Measurements from ENCODE around the gene TMC7. TPM values are rescaled to one million over a fixed set of nuclear protein-coding genes. Genes with fewer than 3 reads are reported as not detected.
A peak's percentile ranks its signal among the peaks of the same experiment; 100 is the strongest.

Gene TMC7
- total RNA-seq, 1 experiment from 2014 or later, result 6.2 TPM

DNA sequence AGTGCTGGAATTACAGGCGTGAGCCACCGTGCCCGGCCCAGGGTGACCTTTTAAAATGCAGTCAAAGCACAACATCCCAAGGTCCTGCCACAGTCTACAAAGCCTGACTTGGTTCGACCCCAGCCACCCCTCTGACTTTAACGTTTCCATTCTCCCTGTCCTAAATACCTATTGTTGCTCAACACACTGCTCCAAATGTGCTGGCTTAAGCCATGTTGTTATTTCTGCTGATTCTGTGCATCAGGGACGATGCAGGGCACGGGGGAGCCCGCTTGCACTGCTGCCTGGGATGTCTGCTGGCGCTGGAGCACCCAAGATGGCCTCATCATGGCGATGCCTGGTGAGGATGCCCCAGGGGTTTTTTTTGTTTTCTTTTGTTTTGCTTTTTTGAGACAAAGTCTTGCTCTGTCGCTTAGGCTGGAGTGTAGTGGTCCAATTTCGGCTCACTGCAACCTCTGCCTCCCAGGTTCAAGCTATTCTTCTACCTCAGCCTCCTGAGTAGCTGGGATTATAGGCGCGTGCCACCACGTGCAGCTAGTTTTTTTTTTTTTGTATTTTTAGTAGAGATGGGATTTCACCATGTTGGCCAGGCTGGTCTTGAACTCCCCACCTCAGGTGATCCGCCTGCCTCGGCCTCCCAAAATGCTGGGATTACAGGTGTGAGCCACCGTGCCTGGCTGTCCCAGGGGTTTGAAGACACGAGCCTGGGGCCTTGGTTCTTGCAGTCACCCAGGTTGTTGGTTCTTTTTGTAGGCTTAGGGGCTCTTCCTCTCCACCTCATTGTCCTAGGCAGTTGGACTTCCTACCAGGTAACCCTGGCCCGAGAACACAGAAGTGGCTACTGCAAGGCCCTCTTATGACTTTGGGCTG is 22.9 kb downstream of the TMC7 start:
- Histone ChIP-seq H3K9me3 (peaks cover 18% of the 10 kb centered on the region), H3K4me3 (no peak overlapping the region), H3K36me3 (peaks cover 29% of the 10 kb centered on the region), H3K27me3 (no peaks in the 10 kb centered on the region)
- no peak for DNase-seq

DNA sequence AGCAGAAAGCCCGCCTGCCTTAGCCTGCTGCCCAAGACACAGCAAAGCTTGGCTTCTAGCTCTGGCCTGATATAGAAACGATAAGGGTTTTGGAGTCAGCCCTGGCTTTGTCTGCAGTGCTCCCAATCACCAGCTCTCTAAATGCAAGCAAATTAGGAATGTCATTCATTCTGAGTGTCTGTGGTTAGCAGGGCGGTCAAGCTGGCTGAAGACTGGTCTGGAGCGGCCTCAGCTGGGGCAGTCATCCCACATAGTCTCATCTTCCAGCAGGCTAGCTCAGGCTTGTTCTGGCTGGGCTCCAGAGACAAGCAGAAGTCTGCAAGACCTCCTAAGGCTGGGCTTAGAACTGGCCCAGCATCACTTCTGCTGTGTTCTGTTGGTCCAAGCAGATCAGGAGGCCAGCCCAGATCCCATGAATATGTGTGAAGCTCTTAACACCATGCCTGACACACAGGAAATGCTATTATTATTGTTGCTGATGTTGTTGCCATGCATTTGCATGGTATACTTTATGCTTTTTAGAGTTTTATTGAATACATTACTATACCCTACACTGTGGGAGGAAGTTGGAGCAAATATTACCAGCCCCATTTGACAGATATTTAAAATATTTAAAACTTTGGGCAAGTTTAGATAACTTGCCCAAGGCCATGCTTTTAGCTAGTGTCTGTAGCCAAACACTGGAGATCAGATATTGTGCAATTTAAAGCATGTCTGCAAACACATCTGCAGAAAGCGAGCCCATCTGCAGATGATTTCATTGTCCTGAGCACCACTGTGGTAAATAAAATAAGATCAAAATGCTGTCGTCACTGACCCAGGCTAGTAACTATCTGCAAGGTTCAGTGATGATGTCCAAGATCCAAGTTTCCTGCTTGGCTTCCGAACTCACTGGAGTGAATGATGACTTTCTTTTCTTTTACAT is 24.8 kb downstream of the TMC7 start:
- Histone ChIP-seq H3K9me3 (peaks cover 18% of the 10 kb centered on the region), H3K36me3 (peaks cover 27% of the 10 kb centered on the region), H3K4me3 (no peak overlapping the region), H3K27me3 (no peaks in the 10 kb centered on the region)
- DNase-seq, result peak; percentile 93

DNA sequence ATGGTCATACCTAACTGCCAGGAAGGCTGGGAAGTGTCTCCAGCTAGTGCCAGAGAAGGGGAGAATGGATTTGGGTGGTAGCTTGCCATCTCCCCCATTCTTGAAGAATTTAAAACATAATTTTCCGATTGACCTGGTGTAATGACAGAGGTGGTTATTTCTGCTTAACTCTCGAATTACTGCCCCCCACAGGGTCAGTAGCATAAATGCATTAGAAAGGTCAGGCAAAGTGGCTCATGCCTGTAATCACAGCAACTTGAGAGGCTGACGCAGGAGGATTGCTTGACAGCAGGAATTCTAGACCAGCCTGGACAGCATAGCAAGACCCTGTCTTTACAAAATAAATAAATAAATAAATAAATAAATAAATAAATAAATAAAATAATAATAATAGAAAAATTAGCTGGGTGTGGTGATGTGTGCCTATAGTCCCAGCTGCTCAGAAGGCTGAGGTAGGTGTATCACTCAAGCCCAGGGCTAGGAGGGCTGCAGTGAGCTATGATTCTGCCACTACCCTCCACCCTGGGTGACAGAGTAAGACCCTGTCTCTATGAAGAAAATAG is 27.5 kb downstream of the TMC7 start:
- Histone ChIP-seq H3K36me3 (peaks cover 25% of the 10 kb centered on the region), H3K4me3 (no peak overlapping the region), H3K27me3 (no peaks in the 10 kb centered on the region), H3K9me3 (peaks cover 18% of the 10 kb centered on the region)
- no peak for DNase-seq

DNA sequence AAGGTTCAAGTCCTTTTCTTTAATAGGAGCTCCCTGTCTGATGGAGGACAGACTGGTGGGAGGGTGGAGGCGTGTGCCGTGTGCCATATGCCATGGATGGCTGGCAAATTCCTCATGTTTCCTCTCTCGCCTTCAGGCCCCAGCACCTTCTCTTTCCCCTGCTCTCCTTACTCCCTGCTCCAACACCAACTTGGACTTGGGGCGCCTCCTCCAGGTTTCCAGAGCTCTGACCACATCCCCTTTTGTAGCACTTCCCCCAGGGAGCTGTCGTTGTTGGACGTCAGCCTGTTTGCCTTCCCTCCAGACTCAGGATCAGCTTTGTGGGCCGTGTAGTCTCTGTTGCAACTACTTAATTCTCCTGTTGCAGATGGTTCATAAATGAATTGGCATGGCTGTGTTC is 30.7 kb downstream of the TMC7 start:
- DNase-seq, result no peak
- H3K27me3 ChIP-seq, result no peaks in the 10 kb centered on the region
- peaks cover 12% of the 10 kb centered on the region for H3K9me3 ChIP-seq
- H3K4me3 ChIP-seq, result no peak overlapping the region
- peaks cover 37% of the 10 kb centered on the region for H3K36me3 ChIP-seq

DNA sequence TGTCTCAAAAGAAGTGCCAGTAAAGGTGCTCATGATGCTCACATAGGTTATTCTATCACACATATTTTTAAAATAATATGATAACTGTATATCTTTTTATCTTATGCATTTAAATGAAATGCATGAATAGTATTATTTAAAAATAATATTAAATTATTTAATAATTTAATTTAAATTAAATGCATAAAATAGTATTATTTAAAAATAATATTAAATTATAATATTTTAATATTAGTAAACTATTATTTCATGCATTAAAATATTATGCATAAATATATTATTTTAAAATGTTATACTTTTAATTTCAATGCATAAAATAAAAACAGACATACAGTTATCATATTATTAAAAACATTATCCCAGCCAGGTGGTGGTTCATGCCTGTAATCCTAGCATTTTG is 33.4 kb downstream of the TMC7 start:
- Histone ChIP-seq H3K9me3 (0 out of 2 replicates have a peak, but pooled peaks cover 2% of the 10 kb centered on the region), H3K27me3 (no peaks in the 10 kb centered on the region), H3K36me3 (peaks cover 43% of the 10 kb centered on the region), H3K4me3 (no peak overlapping the region)
- no peak for DNase-seq

DNA sequence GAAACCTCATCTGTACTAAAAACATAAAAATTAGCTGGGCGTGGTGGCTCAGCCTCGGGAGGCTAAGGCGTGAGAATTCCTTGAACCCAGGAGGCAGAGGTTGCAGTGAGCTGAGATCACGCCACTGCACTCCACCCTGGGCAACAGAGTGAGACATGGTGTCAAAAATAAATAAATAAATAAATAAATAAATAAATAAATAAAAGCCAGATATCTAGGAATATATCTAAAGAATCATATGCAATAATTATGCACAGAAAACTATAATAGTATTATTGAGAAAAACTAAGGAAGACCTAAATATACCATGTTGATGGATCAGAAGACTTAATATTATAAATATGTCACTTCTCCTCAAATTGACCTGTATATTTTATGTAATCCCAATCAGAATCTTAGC is 37.0 kb downstream of the TMC7 start:
- Histone ChIP-seq H3K4me3 (no peak overlapping the region), H3K36me3 (peaks cover 60% of the 10 kb centered on the region), H3K9me3 (0 out of 2 replicates have a peak, but pooled peaks cover 2% of the 10 kb centered on the region), H3K27me3 (no peaks in the 10 kb centered on the region)
- DNase-seq, result no peak

DNA sequence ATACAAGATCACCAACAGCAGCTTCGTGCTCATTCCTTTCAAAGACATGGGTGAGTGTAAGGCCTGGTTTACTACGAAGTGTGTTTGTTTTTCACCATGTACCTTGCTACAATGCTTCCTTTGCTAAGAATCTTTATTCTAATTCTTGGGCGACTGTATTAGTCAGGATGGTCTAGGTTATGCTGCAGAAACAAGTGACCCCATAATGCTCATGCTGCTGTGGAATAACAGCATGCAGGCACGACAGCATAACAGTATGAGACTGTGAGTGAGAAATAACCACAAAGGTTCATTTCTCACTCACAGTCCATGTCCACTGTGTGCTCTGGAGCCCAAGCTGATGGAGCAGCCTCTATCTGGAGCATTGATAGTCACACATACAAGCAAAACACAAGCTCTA is 38.0 kb downstream of the TMC7 start:
- no peak overlapping the region for H3K4me3 ChIP-seq
- H3K9me3 ChIP-seq, result 0 out of 2 replicates have a peak, but pooled peaks cover 2% of the 10 kb centered on the region
- H3K27me3 ChIP-seq, result no peaks in the 10 kb centered on the region
- no peak for DNase-seq
- H3K36me3 ChIP-seq, result peaks cover 54% of the 10 kb centered on the region

DNA sequence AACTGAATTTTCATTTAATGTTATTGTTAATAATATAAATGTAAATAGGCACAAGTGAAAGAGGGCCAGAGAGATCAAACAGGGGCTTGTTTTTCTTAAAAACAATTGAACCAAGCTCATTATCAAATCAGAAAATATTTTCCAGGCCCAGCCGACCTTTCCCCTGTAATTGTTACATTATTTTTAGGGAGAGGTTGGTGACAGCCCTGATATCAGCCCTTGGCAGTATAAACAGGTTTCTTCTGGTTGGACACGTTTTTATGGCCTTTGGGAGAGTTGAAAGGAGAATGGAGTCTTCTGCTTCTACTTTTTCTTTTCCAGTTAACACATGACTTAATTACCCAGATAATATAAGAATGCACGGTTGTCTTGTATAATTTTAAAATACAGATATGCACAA is 43.7 kb downstream of the TMC7 start:
- Histone ChIP-seq H3K36me3 (peaks cover 34% of the 10 kb centered on the region), H3K9me3 (no peaks in the 10 kb centered on the region), H3K27me3 (no peaks in the 10 kb centered on the region), H3K4me3 (no peak overlapping the region)
- DNase-seq, result no peak

DNA sequence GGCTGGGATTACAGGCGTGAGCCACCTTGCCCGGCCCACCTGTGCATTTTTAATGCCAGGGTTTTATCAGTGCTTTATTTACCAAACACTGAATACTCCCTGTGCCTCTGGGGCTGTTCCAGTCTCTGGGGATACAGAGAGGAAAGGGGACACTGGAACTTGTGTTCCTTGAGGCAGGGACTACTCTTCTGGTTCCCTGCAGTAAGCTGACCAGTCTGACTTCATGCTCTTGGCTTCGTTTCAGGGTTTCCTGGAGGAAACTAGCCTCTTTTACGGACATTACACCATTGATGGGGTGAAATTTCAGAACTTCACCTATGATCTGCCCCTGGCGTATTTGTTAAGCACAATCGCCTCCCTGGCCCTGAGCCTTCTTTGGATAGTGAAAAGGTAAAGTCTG is 46.2 kb downstream of the TMC7 start:
- Histone ChIP-seq H3K36me3 (peaks cover 37% of the 10 kb centered on the region), H3K9me3 (peaks cover 2% of the 10 kb centered on the region; the same call in 1 of the 2 replicates), H3K4me3 (no peak overlapping the region), H3K27me3 (no peaks in the 10 kb centered on the region)
- no peak for DNase-seq

DNA sequence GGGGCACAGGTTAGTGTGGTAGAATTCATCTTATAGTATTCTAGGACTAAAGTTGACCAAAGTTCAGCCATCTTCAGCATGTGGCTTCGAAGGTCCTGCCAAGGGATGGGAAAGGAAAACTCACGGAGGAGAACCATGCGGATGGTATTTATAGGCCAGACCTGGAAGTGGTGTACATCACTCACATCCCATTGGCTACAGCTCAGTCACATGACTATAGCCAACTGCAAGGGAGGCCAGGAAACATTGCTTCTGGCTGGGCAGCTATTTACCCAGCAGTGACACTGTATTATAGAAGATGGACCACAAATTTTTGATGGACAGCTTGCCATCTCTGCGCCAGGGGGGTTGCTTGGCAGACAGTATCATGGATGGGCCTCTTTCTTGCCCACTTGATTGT is 48.0 kb downstream of the TMC7 start:
- no peak for DNase-seq
- Histone ChIP-seq H3K27me3 (no peaks in the 10 kb centered on the region), H3K36me3 (peaks cover 49% of the 10 kb centered on the region), H3K9me3 (peaks cover 12% of the 10 kb centered on the region; the same call in 1 of the 2 replicates), H3K4me3 (no peak overlapping the region)

DNA sequence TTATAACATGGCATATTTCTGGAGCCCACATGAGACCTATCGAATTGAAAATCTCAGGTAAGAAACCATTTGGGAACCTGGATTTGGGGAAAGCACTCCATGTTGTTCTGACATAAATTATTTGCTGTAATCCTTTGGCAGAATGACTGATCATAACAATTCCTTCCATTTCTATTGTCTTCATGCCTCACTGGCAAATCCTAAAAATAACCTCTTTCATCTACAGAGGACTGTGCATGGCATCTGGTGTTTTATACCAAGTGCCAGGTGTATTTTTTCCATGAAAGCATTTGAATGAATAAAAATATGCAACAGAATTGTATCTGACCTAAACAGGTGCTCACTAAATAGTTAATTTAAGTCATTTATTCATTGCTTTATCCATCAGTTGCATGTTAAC is 50.0 kb downstream of the TMC7 start:
- DNase-seq, result no peak
- Histone ChIP-seq H3K36me3 (peaks cover 57% of the 10 kb centered on the region), H3K27me3 (no peaks in the 10 kb centered on the region), H3K9me3 (peaks cover 18% of the 10 kb centered on the region), H3K4me3 (no peak overlapping the region)

DNA sequence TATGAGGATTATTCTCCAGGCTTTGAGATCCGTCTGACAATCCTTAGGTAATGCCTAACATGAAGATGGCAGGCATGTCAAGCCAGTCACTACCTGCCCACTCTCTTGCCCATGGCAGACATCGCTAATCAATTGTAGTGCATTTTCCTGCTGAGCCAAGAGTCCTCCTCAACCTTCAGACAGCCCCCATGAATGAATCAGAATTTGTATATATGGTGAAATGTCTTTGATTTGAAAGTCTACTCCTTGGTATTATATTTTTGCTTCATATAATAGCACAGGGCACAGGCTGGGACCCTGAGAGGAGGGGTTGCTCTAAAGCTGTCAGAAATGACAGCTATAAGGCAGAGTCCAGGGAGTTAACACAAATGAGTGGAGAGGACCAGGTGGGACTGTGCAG is 56.7 kb downstream of the TMC7 start:
- no peak overlapping the region for H3K4me3 ChIP-seq
- peaks cover 35% of the 10 kb centered on the region for H3K36me3 ChIP-seq
- no peaks in the 10 kb centered on the region for H3K27me3 ChIP-seq
- H3K9me3 ChIP-seq, result peaks cover 12% of the 10 kb centered on the region
- no peak for DNase-seq

DNA sequence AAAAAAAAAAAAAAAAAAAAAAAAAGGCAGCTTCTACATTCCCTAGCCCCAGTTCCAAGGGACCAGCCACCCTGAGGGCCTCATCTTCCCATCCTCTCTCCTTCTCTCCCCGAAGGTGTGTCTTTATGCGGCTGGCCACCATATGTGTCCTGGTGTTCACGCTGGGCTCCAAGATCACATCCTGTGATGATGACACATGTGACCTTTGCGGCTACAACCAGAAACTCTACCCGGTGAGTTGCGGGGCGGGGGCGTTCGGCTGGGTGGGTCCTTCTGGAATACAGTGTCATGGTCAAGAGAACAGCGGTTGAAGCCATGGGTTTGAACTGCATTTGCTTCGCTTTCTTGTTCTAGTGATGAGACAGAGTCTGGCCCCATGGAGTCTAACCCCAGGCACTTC is 61.0 kb downstream of the TMC7 start:
- peaks cover 43% of the 10 kb centered on the region for H3K36me3 ChIP-seq
- no peaks in the 10 kb centered on the region for H3K27me3 ChIP-seq
- no peaks in the 10 kb centered on the region for H3K9me3 ChIP-seq
- H3K4me3 ChIP-seq, result no peak overlapping the region
- no peak for DNase-seq

DNA sequence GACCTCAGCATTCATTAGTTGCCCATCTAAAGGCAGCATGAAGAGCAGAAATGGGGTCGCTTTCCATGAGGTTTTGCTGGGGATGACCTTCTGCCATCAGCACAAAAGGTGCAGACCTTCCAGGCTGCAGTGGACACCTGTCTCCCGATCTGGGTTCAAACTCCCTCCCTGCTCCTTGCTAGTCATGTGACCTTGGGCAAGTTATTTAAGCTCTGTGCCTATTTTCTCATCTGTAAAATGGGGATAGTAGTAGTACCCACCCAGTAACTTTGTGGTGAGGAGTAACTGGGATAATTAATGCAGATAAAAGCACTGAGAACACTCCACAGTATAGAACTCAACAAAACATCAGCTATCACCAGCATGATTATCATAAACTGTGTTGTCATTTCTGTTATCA is 62.3 kb downstream of the TMC7 start:
- no peak overlapping the region for H3K4me3 ChIP-seq
- H3K9me3 ChIP-seq, result no peaks in the 10 kb centered on the region
- DNase-seq, result no peak
- H3K36me3 ChIP-seq, result peaks cover 37% of the 10 kb centered on the region
- H3K27me3 ChIP-seq, result no peaks in the 10 kb centered on the region

DNA sequence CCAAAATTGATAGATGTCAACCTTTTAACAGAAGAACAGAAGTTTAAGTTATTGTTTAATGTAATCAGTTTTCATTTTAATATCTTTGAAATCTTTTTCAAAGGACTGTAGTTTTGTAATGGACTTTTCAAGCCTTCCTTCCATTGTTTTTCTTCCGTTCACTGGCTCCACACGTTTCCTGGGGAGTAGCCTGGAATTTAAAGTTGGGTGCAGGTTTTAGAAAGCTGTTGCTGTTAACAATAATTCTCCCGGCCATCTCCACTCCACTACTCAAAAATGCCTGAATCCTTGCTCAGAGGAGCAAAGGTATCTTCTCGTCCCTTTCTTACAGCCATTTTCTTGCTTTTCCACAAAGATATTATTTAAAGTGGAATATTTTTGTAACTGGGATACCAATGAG is 79.0 kb downstream of the TMC7 start:
- DNase-seq, result no peak
- Histone ChIP-seq H3K9me3 (no peaks in the 10 kb centered on the region), H3K4me3 (no peak overlapping the region), H3K36me3 (peaks cover 17% of the 10 kb centered on the region), H3K27me3 (no peaks in the 10 kb centered on the region)

DNA sequence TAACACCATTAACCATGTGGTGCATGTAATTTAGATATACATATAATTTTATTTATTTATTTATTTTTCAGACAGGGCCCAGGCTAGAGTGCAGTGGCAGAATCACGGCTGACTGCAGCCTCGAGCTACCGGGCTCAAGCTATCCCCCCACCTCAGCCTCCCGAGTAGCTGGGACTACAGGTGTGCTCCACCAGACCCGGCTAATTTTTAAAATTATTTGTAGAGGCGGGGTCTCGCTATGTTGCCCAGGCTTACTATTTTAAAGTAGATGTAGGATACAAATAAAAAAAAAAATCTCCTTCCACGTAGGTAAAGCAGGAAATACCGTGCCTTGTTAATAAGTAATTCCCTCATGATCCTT is 83.2 kb downstream of the TMC7 start:
- peaks cover 10% of the 10 kb centered on the region for H3K36me3 ChIP-seq
- no peak for DNase-seq
- H3K4me3 ChIP-seq, result peak overlapping the region; percentile 88
- no peaks in the 10 kb centered on the region for H3K27me3 ChIP-seq
- no peaks in the 10 kb centered on the region for H3K9me3 ChIP-seq
